Tibial nerve (tissue), 4 donors: ENCODE data around the gene ALG14. TPM values are rescaled to one million over a fixed set of nuclear protein-coding genes. Genes with fewer than 3 reads are reported as not detected.

ENCODE experiments used
- DNase-seq, 2 donors: peaks; one replicate each; pipeline ENCODE4 v3.0.0-alpha.2; 2019; ENCODE audit warnings: low spot score in 2 of 2
- H3K27ac ChIP-seq, 4 donors: fragments of 200-600 bp; sonication (generic) in 3 of 4; one replicate each; pipeline ENCODE4 v1.5.1; 2017 to 2019; ENCODE audit warnings: mild to moderate bottlenecking in 1 of 4
- H3K27me3 ChIP-seq, 2 donors: fragments of 200-600 bp; sonication (generic) in 1 of 2; one replicate each; pipeline versions ENCODE4 v1.5.1 to v1.6.0; 2017 to 2019
- H3K36me3 ChIP-seq, 3 donors: fragments of 200-600 bp; sonication (generic); one replicate each; pipeline ENCODE4 v1.5.1; 2018 to 2019
- H3K4me1 ChIP-seq, 4 donors: fragments of 200-600 bp; sonication (generic) in 3 of 4; one replicate each; pipeline ENCODE4 v1.5.1; 2017 to 2019
- H3K4me3 ChIP-seq, 4 donors: fragments of 200-600 bp; sonication (generic) in 3 of 4; one replicate each; pipeline ENCODE4 v1.5.1; 2017 to 2019; ENCODE audit warnings: mild to moderate bottlenecking in 1 of 4, moderate library complexity in 1 of 4
- H3K9me3 ChIP-seq, 4 donors: fragments of 200-600 bp; sonication (generic) in 3 of 4; one replicate each; pipeline ENCODE4 v1.5.1; 2017 to 2019
- EP300 ChIP-seq, 2 donors: sonication (generic); formaldehyde crosslinking; IDR thresholded peaks; one replicate each; pipeline ENCODE4 v1.6.1; 2017; ENCODE audit warnings: antibody characterized with exemption in 2 of 2, mild to moderate bottlenecking in 1 of 2
- POLR2A ChIP-seq, 2 donors: fragments of 450-650 bp; IDR thresholded peaks; one replicate each; pipeline ENCODE4 v1.6.1; 2017; ENCODE audit warnings: antibody characterized with exemption in 2 of 2, mild to moderate bottlenecking in 2 of 2, moderate library complexity in 2 of 2
- whole genome bisulfite sequencing, 2 donors: methylation state at CpG; one replicate each; pipeline ENCODE4 v1.1.5; 2018; 5-methylcytosine and 5-hydroxymethylcytosine counted together
- total RNA-seq, 4 donors: library from RNA; depleted of rRNA; stranded (reverse); fragments of >200 nt; gene quantifications; one replicate each; pipeline ENCODE4 v1.1.0, GENCODE V29; 2016
- TF ChIP-seq, protein P1 (sequence below), 5 experiments: fragments of 200-600 bp in 3 of 5; fragments of 450-650 bp in 2 of 5; sonication (generic) in 3 of 5; IDR thresholded peaks; one replicate each; pipeline ENCODE4 v1.5.1; 2016 to 2019; ENCODE audit warnings: antibody characterized with exemption in 5 of 5, mild to moderate bottlenecking in 3 of 5, moderate library complexity in 2 of 5

The ALG14 gene
- total RNA-seq, 4 donors from 2014 or later, result 1.1 to 1.6 (median 1.5) TPM

GRCh38 chr1:94926126-94926914 is 146.4 kb downstream of the ALG14 start:
- DNase-seq, result peak; percentile 25 to 30
- peaks cover 0 to 70% (median 20%) of the 10 kb centered on the region in 4 donors for H3K4me1 ChIP-seq
- H3K27me3 ChIP-seq, result no peaks in the 10 kb centered on the region
- H3K9me3 ChIP-seq, result no peaks in the 10 kb centered on the region
- TF ChIP-seq, protein P1, sequence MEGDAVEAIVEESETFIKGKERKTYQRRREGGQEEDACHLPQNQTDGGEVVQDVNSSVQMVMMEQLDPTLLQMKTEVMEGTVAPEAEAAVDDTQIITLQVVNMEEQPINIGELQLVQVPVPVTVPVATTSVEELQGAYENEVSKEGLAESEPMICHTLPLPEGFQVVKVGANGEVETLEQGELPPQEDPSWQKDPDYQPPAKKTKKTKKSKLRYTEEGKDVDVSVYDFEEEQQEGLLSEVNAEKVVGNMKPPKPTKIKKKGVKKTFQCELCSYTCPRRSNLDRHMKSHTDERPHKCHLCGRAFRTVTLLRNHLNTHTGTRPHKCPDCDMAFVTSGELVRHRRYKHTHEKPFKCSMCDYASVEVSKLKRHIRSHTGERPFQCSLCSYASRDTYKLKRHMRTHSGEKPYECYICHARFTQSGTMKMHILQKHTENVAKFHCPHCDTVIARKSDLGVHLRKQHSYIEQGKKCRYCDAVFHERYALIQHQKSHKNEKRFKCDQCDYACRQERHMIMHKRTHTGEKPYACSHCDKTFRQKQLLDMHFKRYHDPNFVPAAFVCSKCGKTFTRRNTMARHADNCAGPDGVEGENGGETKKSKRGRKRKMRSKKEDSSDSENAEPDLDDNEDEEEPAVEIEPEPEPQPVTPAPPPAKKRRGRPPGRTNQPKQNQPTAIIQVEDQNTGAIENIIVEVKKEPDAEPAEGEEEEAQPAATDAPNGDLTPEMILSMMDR (IDR thresholded peaks at IDR 0.05), result peak in 4 of 5 experiments; percentile 26 to 66 (median 42)
- no peak for TF ChIP-seq EP300 (IDR thresholded peaks at IDR 0.05)
- H3K27ac ChIP-seq, result peak overlapping the region; percentile 91 to 99 (median 98)
- H3K4me3 ChIP-seq, result peak overlapping the region; percentile 59 to 95 (median 72)
- H3K36me3 ChIP-seq, result no peaks in the 10 kb centered on the region
- WGBS, 2 donors, result 0% methylated on average over 19 to 56 of the region's 78 CpGs

DNA sequence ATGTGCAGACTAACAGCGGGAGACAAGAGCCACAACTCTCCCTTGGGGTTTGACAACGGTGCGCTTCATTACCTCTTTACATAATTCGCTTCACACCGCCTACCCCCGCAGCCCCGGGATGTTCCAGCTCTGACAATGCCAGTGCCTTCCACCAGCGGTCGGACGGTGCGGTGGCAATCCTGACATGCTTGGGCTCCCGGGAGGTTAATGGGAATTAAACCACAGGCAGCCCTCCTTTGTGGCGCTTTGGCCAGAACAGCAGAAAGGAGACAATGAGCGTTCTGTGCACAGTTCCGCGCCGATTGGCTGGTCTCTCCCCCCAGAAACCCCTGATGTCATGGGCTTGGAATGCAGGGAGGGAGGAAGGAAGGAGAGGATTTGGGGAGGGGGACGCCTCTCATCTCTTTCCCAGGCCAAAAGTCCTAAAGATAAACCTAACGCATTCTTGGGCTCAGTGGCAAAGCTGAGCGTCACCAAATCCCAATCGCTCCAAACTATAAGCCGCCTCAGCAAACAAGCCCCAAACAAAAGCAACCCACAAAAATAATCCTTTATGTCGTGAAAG is 147.1 kb downstream of the ALG14 start:
- TF ChIP-seq, protein P1 (IDR thresholded peaks at IDR 0.05), result peak in 1 of 5 experiments; percentile 28
- peak in 1 of 2 donors; percentile 88 for TF ChIP-seq EP300 (IDR thresholded peaks at IDR 0.05)
- peak; percentile 51 to 83 for TF ChIP-seq POLR2A (IDR thresholded peaks at IDR 0.05)
- H3K4me1 ChIP-seq, result peaks cover 0 to 71% (median 24%) of the 10 kb centered on the region in 4 donors
- DNase-seq, result peak; percentile 76 to 83
- no peaks in the 10 kb centered on the region for H3K27me3 ChIP-seq
- H3K36me3 ChIP-seq, result no peaks in the 10 kb centered on the region
- H3K27ac ChIP-seq, result peak overlapping the region; percentile 91 to 99 (median 98)
- H3K9me3 ChIP-seq, result no peaks in the 10 kb centered on the region
- WGBS, 2 donors, result 2 to 3% methylated on average over 23 of the region's 23 CpGs
- H3K4me3 ChIP-seq, result peak overlapping the region; percentile 59 to 95 (median 72)

DNA sequence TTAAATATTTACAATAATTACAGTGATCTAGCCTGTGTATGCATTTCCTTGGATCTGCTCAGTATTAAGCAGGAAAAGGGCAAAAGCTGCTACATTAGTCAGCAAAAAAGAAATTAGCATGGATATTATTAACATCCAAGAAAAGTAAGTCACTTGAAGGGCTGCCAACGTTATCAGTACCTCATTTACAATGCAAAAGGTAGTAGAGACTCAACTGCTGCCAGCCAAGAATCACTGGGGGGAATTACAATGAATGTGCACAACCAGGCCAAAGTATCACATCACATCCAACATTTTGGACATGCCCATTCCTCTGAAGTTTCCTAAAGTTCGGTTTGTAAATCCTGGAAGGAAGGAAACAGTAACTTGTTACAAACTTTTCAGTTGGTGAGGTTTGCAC is 147.7 kb downstream of the ALG14 start:
- DNase-seq, result peak in 1 of 2 donors; percentile 31
- no peaks in the 10 kb centered on the region for H3K9me3 ChIP-seq
- peak overlapping the region; percentile 59 to 95 (median 72) for H3K4me3 ChIP-seq
- H3K27ac ChIP-seq, result peak overlapping the region; percentile 91 to 99 (median 98)
- WGBS, 2 donors, result 4 to 8% methylated on average over 2 of the region's 2 CpGs
- H3K36me3 ChIP-seq, result no peaks in the 10 kb centered on the region
- H3K4me1 ChIP-seq, result peaks cover 0 to 71% (median 28%) of the 10 kb centered on the region in 4 donors
- H3K27me3 ChIP-seq, result no peaks in the 10 kb centered on the region
- TF ChIP-seq EP300 (IDR thresholded peaks at IDR 0.05), result no peak
- TF ChIP-seq POLR2A (IDR thresholded peaks at IDR 0.05), result no peak
- TF ChIP-seq, protein P1 (IDR thresholded peaks at IDR 0.05), result no peak

Other genes starting within 250 kb of the ALG14 start
- 100 to 1,000 TPM; 307 to 344 (median 329) TPM for gene CNN3, start 145.8 kb downstream of the ALG14 start, total RNA-seq
- gene TLCD4, start 44.4 kb upstream of the ALG14 start, total RNA-seq, result 1 to 10 TPM; 5.7 to 9.2 (median 8.3) TPM
- 10 to 100 TPM in 3 of 4 donors, 1 to 10 TPM in 1; 8.4 to 20.5 (median 15.4) TPM for gene RWDD3, start 161.3 kb upstream of the ALG14 start, total RNA-seq